Left renal cortex interstitium (tissue), 4 donors: ENCODE data around the gene WNT1. TPM values are rescaled to one million over a fixed set of nuclear protein-coding genes. Genes with fewer than 3 reads are reported as not detected.

Experiments
- DNase-seq, 4 donors: peaks; one replicate each; pipeline ENCODE4 v3.0.0-alpha.2; 2013; ENCODE audit warnings: low read depth in 4 of 4, low spot score in 2 of 4, missing footprints in 1 of 4
- polyA plus RNA-seq, 4 donors: library from polyadenylated mRNA; unstranded; fragments of 120-200 nt; gene quantifications; one replicate each; pipeline ENCODE4 v1.2.1, GENCODE V29; 2013; ENCODE audit not compliant: insufficient read length in 4 of 4

The WNT1 gene
- polyA plus RNA-seq, 4 donors: not detected

DNA sequence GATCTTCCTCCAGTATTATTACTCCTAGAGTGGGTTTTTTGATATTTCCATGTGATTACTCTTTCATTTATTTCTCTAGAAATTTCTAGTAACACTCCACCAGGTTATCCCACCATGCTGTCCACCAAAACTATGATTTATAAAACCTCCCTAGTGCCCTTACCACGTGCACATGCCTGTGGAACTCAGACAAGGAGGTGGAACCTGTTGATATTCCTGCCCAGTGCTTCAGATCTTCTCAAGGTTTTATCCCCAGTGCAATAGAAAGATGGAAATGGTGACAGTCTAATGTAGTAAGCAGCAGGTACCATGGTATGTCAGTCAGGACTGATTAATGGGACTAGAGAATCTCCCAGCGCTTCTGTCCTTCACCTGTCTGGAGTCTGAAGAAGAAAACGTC, 17.3 kb upstream of the WNT1 start:
- DNase-seq: no peak

GRCh38 chr12:48961331-48961730, 16.8 kb upstream of the WNT1 start:
- no peak for DNase-seq

DNA sequence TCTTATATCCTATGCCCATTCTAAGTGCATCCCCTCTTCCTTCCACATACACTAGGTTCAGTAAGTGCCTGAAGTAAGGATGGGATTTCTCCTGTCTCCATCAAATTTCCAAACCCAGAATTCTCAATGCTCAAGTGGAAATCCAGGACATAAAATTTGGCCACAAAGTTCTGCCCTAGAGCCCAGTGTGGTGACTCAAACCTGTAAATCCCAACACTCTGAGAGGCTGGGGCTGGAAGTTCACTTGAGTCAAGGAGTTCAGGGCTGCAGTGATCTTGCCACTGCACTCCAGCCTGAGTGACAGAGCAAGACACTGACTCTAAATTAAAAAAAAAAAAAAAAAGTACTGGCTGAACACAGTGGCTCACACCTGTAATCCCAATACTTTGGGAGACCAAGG, 16.3 kb upstream of the WNT1 start:
- no peak for DNase-seq

DNA sequence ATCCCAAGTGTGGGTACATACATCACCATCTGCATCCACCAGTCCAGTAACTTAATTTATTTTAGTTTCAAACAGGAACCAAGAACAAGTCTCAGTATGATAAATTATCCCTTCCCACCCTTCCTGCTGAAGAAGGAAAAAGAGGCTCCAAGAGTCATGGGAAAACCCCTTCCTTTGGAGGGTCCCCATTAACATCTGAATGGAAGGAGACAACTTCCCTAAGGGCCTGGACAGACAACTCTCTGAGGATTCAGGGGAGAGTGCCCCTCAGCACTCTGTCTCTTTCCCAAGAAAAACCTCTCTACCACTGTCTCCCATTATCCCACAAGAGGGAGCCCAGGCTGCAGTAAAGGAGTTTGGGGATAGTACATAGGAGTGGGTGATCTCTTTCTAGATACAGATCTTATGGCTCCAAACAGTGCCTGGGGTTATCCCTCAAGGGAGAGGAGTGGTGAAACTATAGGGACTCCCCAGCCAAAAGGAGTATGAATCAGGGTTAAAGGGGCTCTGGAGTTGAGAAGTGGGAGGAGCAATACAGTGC, 12.8 kb upstream of the WNT1 start:
- DNase-seq: no peak

DNA sequence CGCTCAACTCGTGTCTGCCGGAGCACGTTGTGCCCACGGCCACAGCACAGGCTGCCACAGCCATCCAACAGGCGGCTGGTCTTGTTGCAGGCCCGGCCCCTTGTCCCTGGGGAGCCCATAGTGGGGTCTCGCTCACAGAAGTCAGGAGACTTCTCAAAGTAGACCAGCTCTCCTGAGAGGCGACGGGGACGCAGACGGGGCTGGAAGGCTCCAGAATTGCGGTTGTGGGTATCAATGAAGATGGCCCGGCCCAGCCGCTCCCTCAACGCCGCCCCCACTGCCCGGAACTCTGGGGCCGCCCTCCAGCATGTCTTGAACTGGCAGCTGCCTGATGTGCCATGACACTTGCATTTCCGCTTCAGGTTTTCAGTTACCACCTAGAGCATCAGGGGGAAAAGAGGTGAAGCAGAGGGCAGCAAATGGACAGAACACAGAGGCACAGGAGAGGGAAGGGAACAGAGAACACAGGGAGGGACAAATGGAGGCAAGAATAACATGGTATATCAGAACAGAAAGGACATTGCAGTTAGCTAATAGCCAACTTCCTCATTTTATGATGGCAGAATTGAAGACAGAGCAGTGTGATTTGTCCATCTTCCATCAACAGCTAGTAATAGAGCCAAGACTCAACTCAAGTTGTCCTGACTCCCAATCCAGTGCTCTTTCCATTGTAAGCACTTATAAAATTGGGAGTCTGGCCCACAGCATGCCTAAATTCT, 11.8 kb upstream of the WNT1 start:
- DNase-seq: no peak

DNA sequence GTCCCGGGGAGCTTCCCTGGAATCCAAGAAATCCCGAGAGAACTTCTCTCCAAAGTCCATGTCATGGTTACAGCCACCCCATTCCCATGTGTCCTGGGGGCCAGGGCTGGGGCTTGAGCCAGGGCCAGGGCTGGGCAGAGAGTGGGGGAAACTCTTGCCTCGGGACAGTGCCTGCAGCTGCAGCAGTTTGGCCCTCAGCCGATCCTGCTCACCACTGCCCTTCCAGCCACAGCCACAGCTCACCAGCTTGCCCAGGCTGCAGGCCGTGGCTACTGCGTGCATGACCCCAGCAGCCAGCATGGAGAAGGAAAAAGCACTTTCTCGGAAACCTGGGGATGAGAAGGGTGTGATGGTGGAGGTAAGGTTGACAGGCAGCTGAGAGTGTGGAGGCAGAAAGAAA, 10.1 kb upstream of the WNT1 start:
- no peak for DNase-seq

GRCh38 chr12:48968467-48968866, 9.7 kb upstream of the WNT1 start:
- DNase-seq: no peak

DNA sequence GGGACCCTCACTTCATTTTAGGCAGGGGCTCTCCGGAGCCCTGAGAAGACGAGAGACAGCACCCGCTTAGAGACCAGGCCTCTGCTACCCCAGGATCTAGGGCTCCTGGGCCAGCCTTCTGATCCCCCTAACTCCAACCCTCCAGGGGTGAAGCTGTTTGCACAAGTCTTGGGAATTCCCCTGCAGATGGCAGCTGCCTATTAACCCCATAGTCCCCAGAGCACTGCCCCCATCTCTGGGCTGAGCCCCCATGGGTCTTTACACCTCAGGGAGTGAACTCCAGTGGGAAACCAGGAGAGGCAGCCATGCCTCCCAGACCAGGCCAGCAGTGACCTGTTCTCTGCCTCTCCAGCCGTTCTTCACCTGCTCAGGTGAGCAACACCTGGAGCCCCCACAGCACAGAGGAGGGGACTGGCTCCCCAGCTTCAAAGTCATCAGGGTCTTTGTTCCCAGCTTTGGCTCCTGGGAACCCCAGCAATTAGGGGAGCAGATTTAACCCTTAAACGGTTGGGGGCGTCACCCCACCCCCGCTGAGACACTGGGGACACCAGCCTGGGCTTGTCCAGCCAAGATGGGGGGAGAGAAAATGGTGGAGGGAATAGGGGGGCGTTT, 8.9 kb upstream of the WNT1 start:
- no peak for DNase-seq

DNA sequence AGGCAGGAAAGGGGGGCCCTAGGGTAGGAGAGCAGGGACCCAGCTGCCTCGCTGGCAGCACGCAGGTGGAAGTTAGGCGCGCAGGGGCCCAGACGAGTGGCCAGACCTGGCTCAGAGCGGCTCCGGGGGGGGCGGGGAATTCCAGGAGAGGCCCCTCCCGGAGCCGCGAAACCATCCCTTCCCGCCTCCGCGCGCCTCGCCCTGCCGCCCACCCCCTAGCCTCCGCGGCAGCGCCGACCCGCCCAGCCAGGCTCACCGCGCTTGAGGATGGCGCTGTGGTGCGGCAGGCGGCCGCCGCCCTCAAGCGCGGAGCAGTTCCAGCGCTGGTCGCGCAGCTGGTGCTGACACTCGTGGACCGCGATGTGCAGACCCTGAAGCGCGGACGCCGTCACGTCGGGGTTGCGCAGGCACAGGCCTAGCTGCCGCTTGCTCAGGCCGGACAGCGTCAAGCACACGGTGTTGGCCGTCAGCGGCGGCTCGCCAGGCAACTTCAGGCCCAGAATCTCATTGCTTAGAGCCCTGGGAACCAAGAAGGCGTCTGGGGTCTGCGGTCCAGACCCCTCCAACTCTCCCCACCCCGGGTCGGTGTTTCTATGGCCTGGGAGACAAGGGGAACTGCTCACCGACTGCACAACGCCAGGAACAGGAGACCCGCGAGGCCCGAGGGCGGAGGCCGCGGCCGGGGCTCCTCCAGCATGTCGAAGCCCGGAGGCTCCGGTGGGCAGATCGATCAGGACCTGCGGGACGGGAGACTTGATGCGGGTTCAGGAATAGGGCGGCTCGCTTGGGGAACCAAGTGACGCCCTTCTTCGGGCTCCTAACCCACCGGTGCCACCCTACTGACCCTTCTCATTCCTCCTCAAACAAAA, 8.1 kb upstream of the WNT1 start:
- no peak for DNase-seq

- DNase-seq: no peak
These were observed 7.3 kb upstream of the WNT1 start for GRCh38 chr12:48970702-48971334.

- DNase-seq: no peak
These were observed 5.7 kb upstream of the WNT1 start for GRCh38 chr12:48972213-48972951.

GRCh38 chr12:48972952-48973483, 5.1 kb upstream of the WNT1 start:
- DNase-seq: no peak

DNA sequence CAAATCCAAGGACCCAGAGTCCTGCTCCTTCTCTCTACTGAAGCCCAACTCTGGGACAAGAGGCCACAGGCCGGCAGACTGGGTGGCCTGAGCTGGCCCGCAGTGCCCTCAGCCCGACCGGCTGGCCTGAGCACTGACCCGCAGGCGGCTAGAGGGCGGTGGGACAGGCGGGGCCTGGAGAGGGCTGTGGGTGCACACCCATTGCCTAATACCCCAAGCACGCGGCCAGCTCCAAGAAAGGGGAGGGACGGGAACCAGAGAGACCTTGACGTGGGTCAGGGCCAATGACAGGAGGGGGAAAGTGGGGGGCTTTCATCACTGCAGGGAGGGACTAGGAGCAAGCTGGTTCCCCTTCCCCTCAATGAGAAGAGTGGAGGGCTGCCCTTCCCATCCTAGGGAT, 4.6 kb upstream of the WNT1 start:
- no peak for DNase-seq

GRCh38 chr12:48973941-48974673, 4.0 kb upstream of the WNT1 start:
- DNase-seq: no peak

DNA sequence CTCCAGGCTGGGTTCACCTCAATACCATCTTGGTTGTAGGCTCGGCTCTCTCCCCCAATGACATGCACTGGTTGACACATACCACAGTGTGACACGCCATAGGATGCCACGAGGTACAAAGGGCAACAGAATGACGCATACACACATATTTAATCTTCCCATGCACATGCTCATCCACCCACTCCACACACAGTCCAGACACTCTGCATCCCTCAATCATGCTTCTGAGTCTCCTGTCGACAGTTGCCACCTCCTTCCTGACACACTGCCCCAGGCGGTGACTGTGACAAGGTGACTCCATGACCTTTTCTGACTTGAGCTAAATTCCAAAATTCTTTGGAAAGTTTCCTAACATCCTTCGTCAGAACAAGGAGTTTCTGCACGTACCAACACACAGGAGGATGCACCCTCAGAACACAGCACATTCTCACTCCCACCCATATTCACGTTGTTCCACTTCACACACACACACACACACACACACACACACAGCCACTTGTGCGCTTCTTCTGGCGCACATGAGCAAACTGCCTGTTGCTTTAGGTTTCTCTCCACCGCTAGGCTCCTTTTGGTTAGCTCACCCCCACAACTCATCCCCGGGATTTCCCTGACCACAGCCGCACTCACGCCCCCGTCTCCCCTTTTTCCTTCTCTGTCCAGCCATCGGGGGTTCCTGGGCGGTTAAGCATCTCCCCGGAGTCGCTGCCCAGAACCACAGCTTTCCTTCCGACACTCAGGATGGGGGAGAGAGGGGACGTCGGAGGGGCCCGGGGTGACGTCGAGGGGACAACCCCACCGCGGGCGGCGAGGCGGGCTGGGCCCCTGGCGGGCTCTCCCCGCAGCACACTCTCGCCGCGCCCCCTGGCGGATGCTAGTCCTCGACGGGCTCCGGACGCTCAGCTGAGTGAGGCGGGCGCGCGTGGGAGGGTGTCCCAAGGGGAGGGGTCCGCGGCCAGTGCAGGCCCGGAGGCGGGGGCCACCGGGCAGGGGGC, 536 bp upstream of the WNT1 start:
- DNase-seq: no peak

DNA sequence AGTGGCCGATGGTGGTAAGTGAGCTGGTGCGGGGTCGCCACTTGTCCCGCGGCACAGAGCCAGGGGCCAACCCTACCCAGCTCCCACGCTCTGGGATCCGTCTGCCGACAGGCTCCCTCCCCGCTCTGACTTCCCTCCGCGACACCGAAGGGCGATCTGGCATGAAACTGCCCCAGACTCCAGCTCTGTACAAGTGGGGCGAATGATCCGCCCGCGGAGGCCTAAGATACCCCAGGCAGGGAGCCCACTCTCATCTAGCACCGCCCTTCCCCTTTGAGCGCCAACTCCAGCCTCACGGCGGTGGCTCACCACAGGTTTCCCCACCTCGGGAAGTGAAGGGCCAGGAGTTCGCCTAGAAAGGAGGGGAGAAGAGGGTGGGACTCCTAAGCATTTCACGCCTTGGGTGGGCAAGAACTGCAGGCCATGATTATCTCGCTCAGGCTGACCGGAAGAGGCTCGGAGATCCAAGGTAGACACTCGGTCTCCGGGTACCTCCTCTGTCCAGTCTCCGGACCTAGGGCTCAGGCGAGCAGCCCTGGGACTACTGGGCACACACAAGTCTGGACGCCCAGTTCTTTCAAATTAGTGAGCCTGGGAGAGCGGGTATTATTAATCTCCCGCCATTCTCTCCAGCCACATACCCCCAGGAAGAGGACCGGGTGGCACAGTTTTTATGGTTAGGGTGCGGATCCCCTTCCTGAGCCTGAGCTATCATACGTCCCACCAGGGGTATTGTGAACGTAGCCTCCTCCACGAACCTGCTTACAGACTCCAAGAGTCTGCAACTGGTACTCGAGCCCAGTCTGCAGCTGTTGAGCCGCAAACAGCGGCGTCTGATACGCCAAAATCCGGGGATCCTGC, 849 bp downstream of the WNT1 start:
- no peak for DNase-seq
